GM13976 (cell line): Measurements from ENCODE around the gene HMGCS2.

Source experiments
- DNase-seq: peaks from one replicate; pipeline ENCODE4 v3.0.0; 2012; ENCODE audit warnings: low spot score
- in situ Hi-C: fragments of 300-500 bp; cut with MboI; formaldehyde crosslinking; loops from one replicate; pipeline ENCODE4 v1.12.0; 2022; ENCODE audit warnings: low sequenced_read_pairs, mixed read lengths, inconsistent platforms; ENCODE audit not compliant: unreplicated experiment
- TF ChIP-seq, protein P1 (sequence below): IDR thresholded peaks from 2 replicates; pipeline ENCODE4 v1.5.1; 2012; ENCODE audit warnings: borderline replicate concordance, mild to moderate bottlenecking; ENCODE audit not compliant: insufficient read depth; ENCODE audit errors: extremely low read depth, missing control alignments, control extremely low read depth

HMGCS2 gene

GRCh38 chr1:119736649-119737039 lies 32.1 kb downstream of the HMGCS2 start:
- in situ Hi-C loops = no loop called here
- TF ChIP-seq, protein P1, sequence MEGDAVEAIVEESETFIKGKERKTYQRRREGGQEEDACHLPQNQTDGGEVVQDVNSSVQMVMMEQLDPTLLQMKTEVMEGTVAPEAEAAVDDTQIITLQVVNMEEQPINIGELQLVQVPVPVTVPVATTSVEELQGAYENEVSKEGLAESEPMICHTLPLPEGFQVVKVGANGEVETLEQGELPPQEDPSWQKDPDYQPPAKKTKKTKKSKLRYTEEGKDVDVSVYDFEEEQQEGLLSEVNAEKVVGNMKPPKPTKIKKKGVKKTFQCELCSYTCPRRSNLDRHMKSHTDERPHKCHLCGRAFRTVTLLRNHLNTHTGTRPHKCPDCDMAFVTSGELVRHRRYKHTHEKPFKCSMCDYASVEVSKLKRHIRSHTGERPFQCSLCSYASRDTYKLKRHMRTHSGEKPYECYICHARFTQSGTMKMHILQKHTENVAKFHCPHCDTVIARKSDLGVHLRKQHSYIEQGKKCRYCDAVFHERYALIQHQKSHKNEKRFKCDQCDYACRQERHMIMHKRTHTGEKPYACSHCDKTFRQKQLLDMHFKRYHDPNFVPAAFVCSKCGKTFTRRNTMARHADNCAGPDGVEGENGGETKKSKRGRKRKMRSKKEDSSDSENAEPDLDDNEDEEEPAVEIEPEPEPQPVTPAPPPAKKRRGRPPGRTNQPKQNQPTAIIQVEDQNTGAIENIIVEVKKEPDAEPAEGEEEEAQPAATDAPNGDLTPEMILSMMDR = no peak

GRCh38 chr1:119735217-119735616 lies 33.5 kb downstream of the HMGCS2 start:
- in situ Hi-C loops = no loop called here
- no peak for DNase-seq
- TF ChIP-seq, protein P1 = no peak

More at GRCh38 chr1:119736649-119737039, 32.1 kb downstream of the HMGCS2 start:
- DNase-seq = no peak

GRCh38 chr1:119733754-119734153 lies 35.0 kb downstream of the HMGCS2 start:
- in situ Hi-C loops = no loop called here
- no peak for DNase-seq

DNA sequence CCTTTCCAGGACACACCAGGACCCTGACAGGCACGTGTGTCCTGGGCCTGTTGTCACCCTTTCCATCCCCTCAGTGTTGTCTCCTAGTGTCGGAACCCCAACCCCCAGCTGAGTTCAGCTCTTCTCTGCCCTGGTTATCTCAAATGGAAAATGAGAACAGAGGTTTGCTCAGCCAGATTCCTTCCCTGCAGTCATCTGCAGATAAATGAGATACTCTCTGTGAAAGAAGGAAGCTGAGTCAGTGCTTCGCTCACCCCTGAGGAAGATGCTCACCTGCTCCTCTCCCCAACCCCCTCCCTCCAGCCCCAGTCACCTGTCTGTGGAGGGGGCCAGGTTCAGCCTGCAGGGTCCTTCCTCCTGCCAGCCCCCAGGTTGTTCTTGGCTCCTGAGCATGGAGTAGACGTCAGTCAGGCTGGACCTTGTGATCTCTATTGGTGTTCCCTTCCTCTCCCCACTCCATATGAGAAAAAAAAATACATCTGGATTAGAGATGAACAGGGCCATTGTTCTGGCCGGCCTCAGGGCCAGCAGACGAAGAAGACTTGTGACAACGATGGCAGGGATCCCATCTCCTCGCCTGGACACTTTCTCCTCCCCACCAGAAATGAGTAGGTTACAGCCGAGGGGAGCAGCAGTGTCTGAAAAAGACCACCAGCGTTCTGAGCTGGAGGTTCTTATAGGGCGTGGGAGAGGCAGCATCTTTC lies 36.1 kb downstream of the HMGCS2 start:
- TF ChIP-seq, protein P1 = no peak
- in situ Hi-C loops = no loop called here
- no peak for DNase-seq

More at GRCh38 chr1:119733754-119734153, 35.0 kb downstream of the HMGCS2 start:
- TF ChIP-seq, protein P1 = no peak

GRCh38 chr1:119731741-119732430 lies 36.8 kb downstream of the HMGCS2 start:
- TF ChIP-seq, protein P1 = no peak
- in situ Hi-C loops = no loop called here
- DNase-seq = no peak

DNA sequence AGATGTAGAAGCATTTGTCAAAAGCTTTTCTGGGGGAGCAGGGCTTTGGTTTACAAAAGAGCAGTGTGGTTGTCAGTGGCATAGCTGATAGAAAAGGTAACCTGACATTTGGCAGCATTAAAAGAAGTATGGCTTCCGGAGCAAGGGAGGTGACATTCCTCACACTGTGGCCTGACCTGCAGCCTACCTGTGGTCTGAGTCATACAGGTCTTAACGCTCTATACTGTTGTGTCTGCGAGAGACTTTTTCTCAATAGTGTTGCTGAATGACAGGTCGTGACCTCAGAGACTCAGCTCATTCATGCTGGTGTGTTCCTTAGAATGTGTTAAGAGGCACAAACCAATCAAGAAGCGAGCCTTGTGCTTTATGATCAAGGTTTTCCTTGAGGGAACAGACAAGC lies 37.6 kb downstream of the HMGCS2 start:
- no peak for DNase-seq
- in situ Hi-C loops = no loop called here
- TF ChIP-seq, protein P1 = no peak
